Testis (tissue), 3 donors: ENCODE data around the gene S100G. TPM values are rescaled to one million over a fixed set of nuclear protein-coding genes. Genes with fewer than 3 reads are reported as not detected.

Experiments
- DNase-seq: peaks from one replicate; pipeline ENCODE4 v3.0.0-alpha.2; 2019
- H3K27ac ChIP-seq, 2 donors: fragments of 200-600 bp; sonication (generic); one replicate each; pipeline ENCODE4 v1.5.1; 2019
- H3K27me3 ChIP-seq: fragments of 200-600 bp; sonication (generic); one replicate; pipeline ENCODE4 v1.5.1; 2019
- H3K36me3 ChIP-seq: fragments of 200-600 bp; sonication (generic); one replicate; pipeline ENCODE4 v1.5.1; 2017; ENCODE audit warnings: low read depth; ENCODE audit errors: missing control alignments
- H3K4me1 ChIP-seq: fragments of 200-600 bp; sonication (generic); one replicate; pipeline ENCODE4 v1.5.1; 2019
- H3K4me3 ChIP-seq, 2 donors: fragments of 200-600 bp; sonication (generic); one replicate each; pipeline ENCODE4 v1.5.1; 2017 to 2019
- H3K9me3 ChIP-seq: fragments of 200-600 bp; sonication (generic); one replicate; pipeline ENCODE4 v1.5.1; 2017
- POLR2A ChIP-seq: fragments of 450-650 bp; IDR thresholded peaks from one replicate; pipeline ENCODE4 v1.6.1; 2017; ENCODE audit warnings: antibody characterized with exemption, mild to moderate bottlenecking, moderate library complexity
- WGBS, 2 donors: methylation state at CpG; one replicate each; pipeline ENCODE4 v1.1.5; 2018; 5-methylcytosine and 5-hydroxymethylcytosine counted together
- intact Hi-C: fragments of 100-400 bp; cut with DNase I; formaldehyde crosslinking; loops from one replicate; pipeline ENCODE4 v1.15.1; 2023; ENCODE audit warnings: low total_unique reads
- polyA plus RNA-seq: library from polyadenylated mRNA; stranded (reverse); fragments of 350-450 nt; fragmentation: Illumina TruSeq; extraction: RNeasy Lipid Tissue Mini Kit (QIAGEN cat#74804); gene quantifications from one replicate; pipeline ENCODE4 v1.2.3, GENCODE V29; 2014; ENCODE audit warnings: low read depth, low replicate concordance; ENCODE audit not compliant: insufficient read depth
- total RNA-seq, 2 donors: library from RNA; depleted of rRNA; stranded (reverse); fragments of >200 nt; gene quantifications; one replicate each; pipeline ENCODE4 v1.2.3, GENCODE V29; 2016
- TF ChIP-seq, protein P1 (sequence below), 3 experiments: fragments of 450-650 bp in 2 of 3; fragments of 200-600 bp in 1 of 3; sonication (generic) in 1 of 3; IDR thresholded peaks; one replicate each; pipeline ENCODE4 v1.5.1; 2016 to 2019; ENCODE audit warnings: antibody characterized with exemption in 3 of 3, mild to moderate bottlenecking in 2 of 3, moderate library complexity in 1 of 3

Gene S100G
- total and polyA plus RNA-seq, 3 donors from 2014 or later = not detected

DNA sequence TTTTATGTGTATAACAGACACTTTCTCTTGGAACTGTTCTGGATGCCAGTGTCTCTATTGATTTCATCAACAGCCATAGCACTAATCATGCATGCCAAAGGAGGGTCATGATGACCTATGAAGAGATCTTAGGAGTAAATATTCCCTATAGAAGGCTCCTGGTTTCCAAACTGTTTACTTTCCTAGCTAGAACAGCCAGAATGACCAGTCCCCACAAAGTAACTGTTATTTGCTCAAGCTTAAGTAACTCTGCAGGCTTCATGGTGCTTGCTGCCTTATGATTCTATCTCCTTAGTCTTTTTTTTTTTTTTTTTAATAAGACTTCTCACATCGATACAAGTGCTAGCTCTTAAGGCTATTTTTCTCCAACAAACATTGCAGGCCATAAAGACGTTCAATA is 12.4 kb downstream of the S100G start:
- Histone ChIP-seq H3K36me3 (no peaks in the 10 kb centered on the region), H3K4me1 (no peaks in the 10 kb centered on the region), H3K27me3 (no peaks in the 10 kb centered on the region), H3K27ac (no peak overlapping the region), H3K4me3 (no peak overlapping the region), H3K9me3 (no peaks in the 10 kb centered on the region)
- TF ChIP-seq, protein P1, sequence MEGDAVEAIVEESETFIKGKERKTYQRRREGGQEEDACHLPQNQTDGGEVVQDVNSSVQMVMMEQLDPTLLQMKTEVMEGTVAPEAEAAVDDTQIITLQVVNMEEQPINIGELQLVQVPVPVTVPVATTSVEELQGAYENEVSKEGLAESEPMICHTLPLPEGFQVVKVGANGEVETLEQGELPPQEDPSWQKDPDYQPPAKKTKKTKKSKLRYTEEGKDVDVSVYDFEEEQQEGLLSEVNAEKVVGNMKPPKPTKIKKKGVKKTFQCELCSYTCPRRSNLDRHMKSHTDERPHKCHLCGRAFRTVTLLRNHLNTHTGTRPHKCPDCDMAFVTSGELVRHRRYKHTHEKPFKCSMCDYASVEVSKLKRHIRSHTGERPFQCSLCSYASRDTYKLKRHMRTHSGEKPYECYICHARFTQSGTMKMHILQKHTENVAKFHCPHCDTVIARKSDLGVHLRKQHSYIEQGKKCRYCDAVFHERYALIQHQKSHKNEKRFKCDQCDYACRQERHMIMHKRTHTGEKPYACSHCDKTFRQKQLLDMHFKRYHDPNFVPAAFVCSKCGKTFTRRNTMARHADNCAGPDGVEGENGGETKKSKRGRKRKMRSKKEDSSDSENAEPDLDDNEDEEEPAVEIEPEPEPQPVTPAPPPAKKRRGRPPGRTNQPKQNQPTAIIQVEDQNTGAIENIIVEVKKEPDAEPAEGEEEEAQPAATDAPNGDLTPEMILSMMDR (IDR thresholded peaks at IDR 0.05) = no peak
- no peak for TF ChIP-seq POLR2A
- no peak for DNase-seq
- WGBS, 2 donors = 76 to 79% methylated on average over 2 of the region's 2 CpGs
- intact Hi-C loops = no loop called here

DNA sequence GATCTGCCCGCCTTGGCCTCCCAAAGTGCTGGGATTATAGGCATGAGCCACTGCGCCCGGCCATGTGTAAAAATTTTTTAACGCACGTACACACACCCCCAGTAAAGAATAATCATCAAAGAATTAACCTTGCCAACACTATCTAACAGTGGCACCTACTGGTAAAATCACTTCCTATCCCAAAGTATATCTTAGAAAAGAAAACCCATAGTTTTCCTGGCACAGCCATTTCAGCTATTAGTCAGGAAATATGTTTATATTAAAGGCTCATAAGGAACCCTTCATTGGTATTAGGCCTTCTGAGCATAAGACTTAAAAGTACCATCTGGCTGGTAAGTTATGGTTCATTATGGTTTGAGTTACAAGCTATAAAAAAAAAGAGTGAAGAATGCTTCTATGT is 14.1 kb downstream of the S100G start:
- no peak overlapping the region for H3K4me3 ChIP-seq
- no peaks in the 10 kb centered on the region for H3K36me3 ChIP-seq
- H3K9me3 ChIP-seq = no peaks in the 10 kb centered on the region
- no peak for DNase-seq
- no peaks in the 10 kb centered on the region for H3K4me1 ChIP-seq
- 87 to 94% methylated on average over 5 of the region's 5 CpGs for whole genome bisulfite sequencing, 2 donors
- no peaks in the 10 kb centered on the region for H3K27me3 ChIP-seq
- TF ChIP-seq, protein P1 (IDR thresholded peaks at IDR 0.05) = no peak
- TF ChIP-seq POLR2A = no peak
- intact Hi-C loops = no loop called here
- H3K27ac ChIP-seq = no peak overlapping the region

DNA sequence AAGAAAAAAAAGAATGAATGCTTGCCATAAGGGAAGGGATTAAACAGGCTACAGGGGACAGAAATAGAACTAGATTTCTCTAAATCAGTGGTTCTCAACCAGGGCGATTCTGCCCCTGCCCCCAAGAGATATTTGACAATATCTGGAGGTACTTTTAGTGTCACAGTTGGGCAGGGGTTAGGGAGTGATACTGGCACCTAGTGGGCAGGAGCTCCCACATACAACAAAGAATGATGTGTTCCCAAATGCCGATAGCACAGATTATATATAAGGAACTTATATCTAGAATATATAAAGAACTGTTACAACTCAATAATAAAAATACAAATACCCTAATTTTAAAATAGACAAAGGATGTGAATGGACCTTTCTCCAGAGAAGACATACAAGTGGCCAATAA is 14.7 kb downstream of the S100G start:
- no peaks in the 10 kb centered on the region for H3K36me3 ChIP-seq
- no peaks in the 10 kb centered on the region for H3K9me3 ChIP-seq
- no peaks in the 10 kb centered on the region for H3K27me3 ChIP-seq
- intact Hi-C loops = no loop called here
- 53 to 82% methylated on average over 2 of the region's 2 CpGs for WGBS, 2 donors
- no peak overlapping the region for H3K27ac ChIP-seq
- H3K4me1 ChIP-seq = no peaks in the 10 kb centered on the region
- TF ChIP-seq, protein P1 (IDR thresholded peaks at IDR 0.05) = no peak
- TF ChIP-seq POLR2A = no peak
- H3K4me3 ChIP-seq = no peak overlapping the region
- no peak for DNase-seq

DNA sequence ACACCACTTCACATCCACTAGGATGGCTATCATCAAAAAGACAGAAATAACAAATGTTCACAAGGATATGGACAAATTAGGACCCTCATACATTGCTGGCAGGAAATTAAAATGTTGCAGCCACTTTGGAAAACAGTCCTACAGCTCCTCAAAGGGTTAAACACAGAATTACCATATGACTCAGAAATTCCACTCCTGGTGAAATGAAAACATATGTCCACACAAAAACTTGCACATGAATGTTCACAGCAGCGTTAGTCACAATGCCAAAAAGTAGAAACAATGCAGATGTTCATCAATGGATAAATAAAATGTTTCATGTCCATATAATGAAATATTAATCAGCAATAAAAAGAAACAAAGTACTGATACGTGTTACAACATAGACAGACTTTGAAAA is 15.1 kb downstream of the S100G start:
- no peak overlapping the region for H3K4me3 ChIP-seq
- H3K27me3 ChIP-seq = no peaks in the 10 kb centered on the region
- TF ChIP-seq, protein P1 (IDR thresholded peaks at IDR 0.05) = no peak
- no peak for TF ChIP-seq POLR2A
- WGBS, 2 donors = 54 to 72% methylated on average over 2 of the region's 2 CpGs
- H3K27ac ChIP-seq = no peak overlapping the region
- intact Hi-C loops = no loop called here
- H3K36me3 ChIP-seq = no peaks in the 10 kb centered on the region
- DNase-seq = no peak
- H3K9me3 ChIP-seq = no peaks in the 10 kb centered on the region
- H3K4me1 ChIP-seq = no peaks in the 10 kb centered on the region

DNA sequence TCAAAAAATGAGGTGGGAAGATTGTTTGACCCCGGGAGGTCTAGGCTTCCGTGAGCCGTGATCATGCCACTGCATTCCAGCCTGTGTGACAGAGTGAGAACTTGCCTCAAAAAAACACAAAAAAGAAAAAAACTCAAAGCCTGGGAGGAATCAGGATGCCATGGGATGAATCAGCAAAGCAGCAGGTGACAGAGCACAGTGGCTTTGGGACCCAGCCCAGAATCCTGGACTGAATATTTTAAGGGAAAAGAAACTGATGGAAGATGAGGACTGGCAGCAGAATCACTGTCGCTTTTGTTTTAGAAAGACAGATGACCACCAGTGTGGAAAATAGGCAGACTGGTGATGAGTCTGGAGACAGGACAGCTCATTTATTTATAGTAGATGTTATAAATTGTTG is 16.6 kb downstream of the S100G start:
- Histone ChIP-seq H3K4me3 (no peak overlapping the region), H3K9me3 (no peaks in the 10 kb centered on the region), H3K27me3 (no peaks in the 10 kb centered on the region), H3K4me1 (no peaks in the 10 kb centered on the region), H3K27ac (no peak overlapping the region), H3K36me3 (no peaks in the 10 kb centered on the region)
- no peak for DNase-seq
- WGBS, 2 donors = 89 to 100% methylated on average over 1 to 4 of the region's 4 CpGs
- TF ChIP-seq, protein P1 (IDR thresholded peaks at IDR 0.05) = no peak
- intact Hi-C loops = no loop called here
